T-helper 1 cell treated with Interleukin-12 subunit alpha and Interleukin-12 subunit beta and Interleukin-4 antibody, amounts not matched to agents 30 ng/mL and 1 ng/mL, for 36 hours (primary cell): ENCODE measurements around the gene RAB31. TPM values are rescaled to one million over a fixed set of nuclear protein-coding genes. Genes with fewer than 3 reads are reported as not detected.

Experiments used
- intact Hi-C: fragments of 100-400 bp; cut with micrococcal nuclease; formaldehyde crosslinking; loops from one replicate; pipeline ENCODE4 v1.15.1; 2024
- total RNA-seq: library from RNA; stranded (reverse); gene quantifications from 2 replicates; pipeline ENCODE4 v1.2.3, GENCODE V29; 2022

RAB31 gene
- total RNA-seq, 1 donor from 2014 or later = 0.66 TPM

GRCh38 chr18:9691235-9691634 lies 16.9 kb upstream of the RAB31 start:
- intact Hi-C loops = no loop called here

GRCh38 chr18:9694174-9694573 lies 13.9 kb upstream of the RAB31 start:
- intact Hi-C loops = no loop called here

DNA sequence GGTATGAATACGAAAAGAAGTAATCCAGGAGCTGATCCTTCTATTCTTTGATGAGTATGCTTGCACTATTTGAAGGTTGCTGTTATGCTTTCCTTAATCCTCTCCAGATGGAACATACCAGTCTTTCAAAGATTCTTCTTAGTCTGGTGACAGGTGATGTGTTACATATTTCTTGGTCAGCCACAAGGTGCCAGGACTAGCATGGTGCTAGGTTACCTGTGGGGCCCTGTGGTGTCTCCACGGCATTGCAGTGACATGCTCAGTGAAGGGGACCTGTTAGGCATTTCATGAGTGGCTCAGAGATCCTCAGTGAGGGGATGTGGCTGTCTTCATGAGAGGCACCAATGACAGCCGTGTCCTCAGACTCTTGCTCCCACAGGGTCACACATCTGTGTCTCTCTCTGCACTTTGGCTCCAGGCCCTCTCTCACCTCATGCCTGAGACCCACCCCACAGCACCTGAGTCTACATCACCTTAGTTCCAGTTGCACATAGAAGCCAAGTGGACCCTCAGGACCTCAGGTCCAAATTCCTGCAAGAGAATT lies 13.1 kb upstream of the RAB31 start:
- intact Hi-C loops = no loop called here

DNA sequence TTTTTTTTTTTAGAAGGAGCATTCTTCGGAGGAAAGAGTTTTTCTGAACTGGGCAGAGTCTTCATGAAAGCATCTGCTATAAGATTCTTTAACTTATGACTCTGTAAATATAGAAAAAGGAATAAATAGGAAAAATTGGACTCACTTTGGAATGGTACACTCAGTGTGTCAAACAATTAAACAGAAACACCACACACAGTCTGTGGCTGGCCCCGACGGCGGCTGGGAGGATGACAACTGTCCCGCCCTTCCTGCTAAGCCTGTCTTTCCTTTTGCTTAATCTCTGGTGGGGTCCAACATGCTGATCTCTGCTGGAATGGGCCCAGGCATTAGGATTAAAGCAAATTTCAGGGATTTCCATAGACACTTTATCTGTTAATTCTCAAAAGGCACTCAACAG lies 12.5 kb upstream of the RAB31 start:
- intact Hi-C loops = no loop called here

DNA sequence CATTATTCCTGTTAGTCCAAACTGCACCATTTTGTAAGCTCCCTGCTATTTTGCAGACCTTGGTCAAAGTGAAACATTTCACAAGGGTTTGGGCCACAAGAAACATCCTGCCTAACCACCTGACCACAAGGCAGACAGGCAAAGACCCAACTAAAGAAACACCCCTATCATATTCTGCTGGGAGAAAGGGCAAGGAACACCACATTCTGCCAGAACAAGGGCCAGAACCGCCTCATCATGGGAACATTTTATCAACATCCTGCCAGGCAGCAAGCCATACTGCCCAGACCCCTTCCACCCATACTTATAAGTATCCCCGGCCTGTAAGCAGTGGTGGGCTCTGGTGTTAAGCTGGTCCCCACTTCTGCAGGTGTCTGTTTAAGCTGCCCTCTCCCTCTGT lies 12.0 kb upstream of the RAB31 start:
- intact Hi-C loops = no loop called here

GRCh38 chr18:9696701-9697100 lies 11.4 kb upstream of the RAB31 start:
- intact Hi-C loops = no loop called here

DNA sequence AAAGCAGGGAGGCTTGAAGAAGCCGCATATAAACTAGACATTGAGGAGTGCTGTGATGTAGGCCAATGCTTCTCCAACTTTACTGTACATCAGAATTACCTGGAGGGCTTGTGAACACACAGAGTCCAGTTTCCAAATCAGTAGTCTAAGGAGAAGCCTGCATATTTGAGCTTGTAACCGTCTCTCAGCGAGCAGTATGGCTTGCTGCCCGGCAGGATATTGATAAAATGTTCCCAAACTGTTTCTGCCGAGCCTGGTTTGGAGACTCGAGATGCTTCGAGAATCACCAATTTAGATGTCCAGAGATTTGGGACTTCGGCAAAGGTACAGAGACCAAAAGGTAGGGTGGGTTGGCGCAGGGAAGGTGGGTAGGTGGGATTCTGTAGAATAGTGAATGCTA lies 11.0 kb upstream of the RAB31 start:
- intact Hi-C loops = no loop called here

GRCh38 chr18:9698497-9698896 lies 9.6 kb upstream of the RAB31 start:
- intact Hi-C loops = no loop called here

GRCh38 chr18:9700261-9700796 lies 7.8 kb upstream of the RAB31 start:
- intact Hi-C loops = no loop called here

DNA sequence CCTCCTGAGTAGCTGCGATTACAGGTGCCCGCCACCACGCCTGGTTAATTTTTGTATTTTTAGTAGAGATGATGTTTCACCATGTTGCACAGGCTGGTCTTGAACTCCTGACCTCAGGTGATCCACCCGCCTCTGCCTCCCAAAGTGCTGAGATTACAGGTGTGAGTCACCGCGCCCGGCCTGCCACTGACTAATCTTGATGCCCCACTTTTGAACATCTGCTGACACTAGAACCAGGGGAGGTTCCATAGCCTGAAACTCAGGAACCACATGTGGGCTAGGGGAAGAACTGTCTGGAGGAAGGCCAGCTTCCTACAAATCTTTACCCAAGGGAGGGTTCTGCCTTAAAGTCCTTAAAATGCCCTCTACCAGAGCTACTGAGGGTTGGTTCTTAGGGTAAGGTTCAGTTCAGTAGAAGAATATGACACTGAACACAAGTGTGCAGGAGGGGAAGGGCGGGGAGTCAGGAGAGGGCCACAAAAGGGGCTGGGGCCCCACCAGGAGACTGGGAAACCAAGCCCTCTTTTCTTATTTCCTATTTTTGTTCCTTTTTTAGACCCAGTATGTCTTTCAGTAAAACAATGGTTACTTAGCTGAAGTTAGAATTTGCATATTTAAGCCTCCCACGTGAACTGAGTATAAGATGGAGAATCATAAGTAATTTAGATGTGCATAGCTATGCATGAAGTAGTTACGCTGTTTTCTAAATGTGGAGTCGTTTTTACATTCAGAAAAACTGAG lies 6.3 kb upstream of the RAB31 start:
- intact Hi-C loops = no loop called here

- intact Hi-C loops = loop anchor here (5.0 kb wide), 1 partner anchor 208 kb away; the partner anchor contains the start of gene VAPA
Measured at GRCh38 chr18:9704233-9705118, 3.6 kb upstream of the RAB31 start.

DNA sequence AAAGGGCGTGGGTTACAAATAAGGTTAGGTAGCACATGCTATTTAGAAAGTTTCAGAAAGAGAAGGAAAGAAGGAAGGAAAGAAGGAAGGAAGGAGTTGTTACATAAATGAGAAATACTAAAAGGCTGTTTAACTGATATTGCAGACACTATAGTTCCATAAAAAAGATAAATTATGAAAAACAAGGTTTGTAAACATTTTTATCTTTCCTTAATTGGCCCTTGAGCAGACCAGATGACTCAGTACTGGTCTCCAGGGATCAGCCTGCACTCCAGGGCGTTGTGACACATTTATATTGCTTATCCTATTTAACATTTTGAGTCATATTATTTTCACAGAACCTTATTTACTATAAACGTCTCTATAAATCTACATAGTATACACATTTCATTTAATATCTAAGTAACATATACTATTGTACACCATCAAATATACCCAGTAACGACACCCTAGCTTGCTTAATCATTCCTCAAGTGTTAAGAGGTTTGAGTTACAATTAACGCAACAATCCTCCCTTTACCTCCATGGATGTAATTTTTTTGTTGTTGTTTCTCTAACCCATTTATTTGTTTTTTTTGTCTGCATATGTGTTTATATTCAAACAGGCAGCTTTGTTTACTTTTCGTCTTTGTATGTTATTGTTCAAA lies 2.8 kb upstream of the RAB31 start:
- intact Hi-C loops = loop anchor here (5.0 kb wide), 1 partner anchor 207 kb away; the partner anchor contains the start of gene VAPA

GRCh38 chr18:9706081-9706935 lies 1.8 kb upstream of the RAB31 start:
- intact Hi-C loops = loop anchor here (5.0 kb wide), 1 partner anchor 206 kb away; the partner anchor contains the start of gene VAPA

DNA sequence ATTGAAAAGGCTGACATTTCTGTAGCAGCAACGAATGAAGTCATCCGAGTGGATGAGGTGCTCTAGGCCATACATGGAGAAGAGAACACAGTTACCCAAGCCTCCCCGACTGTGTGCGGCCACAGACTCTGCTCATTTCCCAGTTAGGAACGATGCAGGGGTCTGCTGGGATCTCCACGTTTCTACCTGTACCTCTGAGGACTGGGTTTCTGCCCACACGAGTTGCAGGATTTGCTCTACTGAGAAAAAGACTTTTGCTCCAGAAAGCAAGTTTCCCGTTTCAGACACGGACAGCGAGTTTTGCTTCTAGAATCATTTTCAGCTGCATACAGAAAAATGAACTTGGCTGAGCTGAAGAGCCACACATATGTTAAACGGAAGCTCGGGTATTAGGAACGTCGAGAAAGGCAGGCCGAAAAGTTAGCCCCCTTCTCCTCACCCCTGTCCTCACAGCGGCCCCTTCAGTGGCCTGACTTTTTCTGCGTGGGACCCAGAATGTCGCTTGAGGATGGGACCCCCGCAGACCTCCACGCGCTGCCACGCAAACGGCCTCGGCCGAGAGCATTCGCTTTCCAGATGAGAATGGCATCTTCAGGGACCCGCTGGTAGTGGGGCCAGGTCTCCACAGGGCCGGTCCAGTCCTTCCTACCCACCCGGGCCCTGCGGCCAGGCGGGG lies 582 bp upstream of the RAB31 start:
- intact Hi-C loops = loop anchor here (2.0 to 5.0 kb wide), 2 partner anchors 95 to 205 kb away; partner anchors contain the start of gene VAPA

DNA sequence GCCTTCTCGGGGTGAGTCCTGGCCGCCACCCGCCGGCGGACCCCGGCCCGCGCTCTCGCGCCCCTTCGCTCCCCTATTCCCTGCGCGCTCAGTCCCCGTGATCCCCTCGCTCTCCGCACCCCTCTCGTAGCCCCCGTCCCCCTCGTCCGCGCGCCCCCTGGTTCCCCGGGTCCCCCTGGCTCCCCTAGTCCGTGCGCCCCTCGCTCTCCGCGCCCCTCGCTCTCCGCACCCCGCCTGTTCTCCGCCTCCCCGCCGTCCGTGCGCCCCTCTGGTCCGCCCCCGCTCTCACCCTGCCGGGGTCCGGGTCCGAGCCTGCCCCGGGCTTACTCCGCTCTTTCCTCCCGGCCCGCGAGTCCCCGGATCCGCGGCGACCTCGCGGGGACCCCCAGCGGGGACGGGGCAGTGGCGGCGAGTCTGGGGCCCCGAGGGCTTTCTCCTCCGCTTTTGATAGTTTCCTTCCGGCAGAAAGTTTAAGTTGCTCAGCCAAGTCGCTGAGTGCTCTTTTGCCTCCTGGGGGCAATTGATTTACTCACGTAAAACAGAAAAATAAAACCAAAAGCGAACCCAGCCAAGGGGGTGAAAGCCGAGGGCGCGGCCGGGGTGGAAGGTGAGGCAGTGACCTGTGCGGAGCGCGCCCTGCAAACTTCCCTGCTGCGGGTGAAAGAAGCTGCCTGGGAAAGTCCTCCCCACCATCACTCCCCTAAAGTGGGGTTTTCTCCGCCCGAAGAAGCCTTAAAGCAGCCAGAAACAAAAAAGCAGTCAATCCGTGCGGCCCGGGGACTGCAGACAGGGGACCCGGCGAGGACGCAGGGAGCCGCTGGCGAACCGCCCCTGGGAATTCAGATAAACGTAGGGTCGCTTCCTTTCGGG lies 568 bp downstream of the RAB31 start:
- intact Hi-C loops = loop anchor here (2.0 to 5.0 kb wide), 2 partner anchors 96 to 204 kb away; partner anchors contain the start of gene VAPA

DNA sequence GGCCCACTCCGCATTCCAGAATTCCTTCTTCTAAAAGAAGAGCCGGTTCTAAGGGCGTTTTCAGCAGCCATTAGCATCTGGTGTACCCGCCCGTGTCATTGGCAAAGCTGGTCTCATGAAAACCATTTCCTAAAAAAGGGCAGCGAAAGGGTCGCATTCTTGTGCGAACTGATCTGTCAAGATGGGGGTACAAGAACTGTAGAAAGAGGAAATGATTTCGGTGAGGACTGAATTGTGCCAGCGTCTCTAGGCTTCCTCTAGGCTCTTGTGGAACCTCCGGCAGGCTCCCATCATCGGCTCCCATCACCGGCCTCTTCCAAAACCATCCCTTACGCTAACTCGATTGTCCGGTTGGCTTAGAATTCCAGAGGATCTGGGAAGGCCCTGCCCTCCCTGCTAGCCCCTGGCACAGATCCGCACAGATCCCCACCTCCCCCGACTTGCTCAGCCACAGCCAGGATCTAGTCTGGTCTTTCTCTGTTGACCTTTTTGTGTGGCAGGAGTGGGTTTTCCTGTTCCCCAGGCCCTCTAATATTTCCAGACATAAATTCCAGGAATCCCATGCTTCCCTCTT lies 1.3 kb downstream of the RAB31 start:
- intact Hi-C loops = loop anchor here (2.0 to 5.0 kb wide), 2 partner anchors 97 to 203 kb away; partner anchors contain the start of gene VAPA

DNA sequence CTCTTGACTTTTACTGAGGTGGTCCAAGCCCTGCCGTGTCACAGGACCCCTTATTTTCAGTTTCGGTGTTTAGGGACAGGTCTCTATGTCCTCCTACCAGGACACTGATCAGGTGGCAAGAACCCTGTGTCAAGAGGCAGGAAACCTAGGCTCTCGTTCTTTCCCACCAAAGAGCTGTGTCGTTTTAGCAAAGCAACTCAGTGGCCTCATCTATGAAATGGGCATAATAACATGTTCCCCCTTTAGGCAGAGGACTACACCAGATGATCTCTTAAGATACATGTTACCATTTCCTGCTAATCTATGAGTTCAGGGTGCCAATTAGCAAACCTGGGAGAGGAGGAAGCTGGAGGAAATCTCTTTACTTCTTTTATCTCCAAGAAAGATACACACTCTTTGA lies 1.9 kb downstream of the RAB31 start:
- intact Hi-C loops = no loop called here
